Body of pancreas (tissue), 4 donors: Measurements from ENCODE around the gene TLR10.

Source experiments
- CTCF ChIP-seq, 7 experiments: fragments of 450-650 bp in 4 of 7; fragments of 200-600 bp in 3 of 7; sonication (generic) in 3 of 7; IDR thresholded peaks; one replicate each; pipeline ENCODE4 v1.5.1; 2016 to 2019; ENCODE audit warnings: antibody characterized with exemption in 7 of 7
- POLR2A ChIP-seq, 3 donors: fragments of 450-650 bp; IDR thresholded peaks; one replicate each; pipeline ENCODE4 v1.6.1; 2016; ENCODE audit warnings: antibody characterized with exemption in 3 of 3, mild to moderate bottlenecking in 2 of 3

DNA sequence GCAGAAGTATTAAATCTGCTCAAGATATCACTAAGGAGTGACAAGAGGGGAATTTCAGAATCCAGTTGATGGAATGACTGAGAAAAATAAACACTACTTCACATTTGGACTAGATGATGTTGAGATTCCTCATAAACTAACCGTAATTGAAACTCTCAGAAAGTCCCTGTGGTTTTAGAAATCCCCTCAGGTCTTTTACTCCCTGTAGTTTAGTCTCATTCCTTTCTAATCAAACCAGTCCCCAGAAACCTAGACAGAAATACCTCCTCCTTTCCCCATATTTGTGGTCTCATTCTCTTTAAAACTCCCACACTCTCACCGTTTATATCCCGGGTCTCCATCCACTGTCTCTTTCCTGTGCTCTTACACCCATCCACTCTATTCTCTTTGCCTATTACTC lies 36.8 kb upstream of the TLR10 start:
- TF ChIP-seq CTCF (IDR thresholded peaks at IDR 0.05) (no peak), POLR2A (IDR thresholded peaks at IDR 0.05) (no peak)
